Measurements from ENCODE around the gene SLC16A13. TPM values are rescaled to one million over a fixed set of nuclear protein-coding genes. Genes with fewer than 3 reads are reported as not detected.

SLC16A13 gene
- total RNA-seq, 1 experiment from 2014 or later, result 7.5 TPM

- Mint-ChIP-seq H3K36me3 (ENCODE audit: insufficient read depth, unreplicated experiment) (no peaks in the 10 kb centered on the region), H3K4me3 (ENCODE audit: unreplicated experiment) (no peak overlapping the region), H3K27me3 (ENCODE audit: insufficient read depth, unreplicated experiment) (no peaks in the 10 kb centered on the region), H3K9me3 (ENCODE audit: unreplicated experiment) (no peaks in the 10 kb centered on the region), H3K27ac (ENCODE audit: low read depth, unreplicated experiment) (peak overlapping the region; percentile 25), H3K4me1 (ENCODE audit: insufficient read depth, unreplicated experiment) (peaks cover 25% of the 10 kb centered on the region)
- no TSS peak for BruUV-seq (replicated peaks)
- ChIA-PET CTCF (interaction anchor here (0.6 to 2.6 kb wide), 4 partner anchors 13 to 77 kb away, joined by 3 to 22 read pairs (median 8); no protein-coding TSS in a partner anchor), POLR2A (no interaction called here)
- TF ChIP-seq CTCF (IDR thresholded peaks at IDR 0.05; ENCODE audit: unreplicated experiment), result no peak
- intact Hi-C loops (cut with micrococcal nuclease), result no loop called here
- DNase-seq (ENCODE audit: unreplicated experiment), result peak; percentile 32
Measured at GRCh38 chr17:7058831-7059447, 23.1 kb downstream of the SLC16A13 start.

- peak; percentile 90 for DNase-seq (ENCODE audit: unreplicated experiment)
- Mint-ChIP-seq H3K27me3 (ENCODE audit: insufficient read depth, unreplicated experiment) (no peaks in the 10 kb centered on the region), H3K9me3 (ENCODE audit: unreplicated experiment) (no peaks in the 10 kb centered on the region), H3K4me3 (ENCODE audit: unreplicated experiment) (peak overlapping the region; percentile 61), H3K27ac (ENCODE audit: low read depth, unreplicated experiment) (peak overlapping the region; percentile 92), H3K36me3 (ENCODE audit: insufficient read depth, unreplicated experiment) (no peaks in the 10 kb centered on the region), H3K4me1 (ENCODE audit: insufficient read depth, unreplicated experiment) (peaks cover 28% of the 10 kb centered on the region)
- BruUV-seq (replicated peaks), result no TSS peak
- CTCF ChIA-PET, result interaction anchor here (0.7 to 2.5 kb wide), 4 partner anchors 15 to 149 kb away, joined by 3 to 22 read pairs (median 3); no protein-coding TSS in a partner anchor
- TF ChIP-seq CTCF (IDR thresholded peaks at IDR 0.05; ENCODE audit: unreplicated experiment), result no peak
- POLR2A ChIA-PET, result interaction anchor here (0.7 to 1.8 kb wide), 2 partner anchors 9 to 24 kb away, joined by 3 to 7 read pairs; partner anchors contain the start of gene SLC16A13
- intact Hi-C loops (cut with micrococcal nuclease), result no loop called here
Measured at GRCh38 chr17:7060165-7060891, 24.5 kb downstream of the SLC16A13 start.

- DNase-seq (ENCODE audit: unreplicated experiment), result no peak
- TF ChIP-seq CTCF (IDR thresholded peaks at IDR 0.05; ENCODE audit: unreplicated experiment), result no peak
- ChIA-PET POLR2A (interaction anchor here (0.7 to 1.0 kb wide), 2 partner anchors 19 to 234 kb away, joined by 3 read pairs; no protein-coding TSS in a partner anchor), CTCF (interaction anchor here (2.1 to 2.3 kb wide), 2 partner anchors 11 to 73 kb away, joined by 8 to 14 read pairs; no protein-coding TSS in a partner anchor)
- H3K27me3 Mint-ChIP-seq (ENCODE audit: insufficient read depth, unreplicated experiment), result no peaks in the 10 kb centered on the region
- H3K9me3 Mint-ChIP-seq (ENCODE audit: unreplicated experiment), result peaks cover 7% of the 10 kb centered on the region
- H3K27ac Mint-ChIP-seq (ENCODE audit: low read depth, unreplicated experiment), result no peak overlapping the region
- intact Hi-C loops (cut with micrococcal nuclease), result no loop called here
- H3K4me1 Mint-ChIP-seq (ENCODE audit: insufficient read depth, unreplicated experiment), result peaks cover 27% of the 10 kb centered on the region
- BruUV-seq (replicated peaks), result no TSS peak
- H3K36me3 Mint-ChIP-seq (ENCODE audit: insufficient read depth, unreplicated experiment), result peaks cover 6% of the 10 kb centered on the region
- no peak overlapping the region for H3K4me3 Mint-ChIP-seq (ENCODE audit: unreplicated experiment)
Measured at GRCh38 chr17:7063518-7064094, 27.8 kb downstream of the SLC16A13 start.

GRCh38 chr17:7064261-7064660, 28.4 kb downstream of the SLC16A13 start:
- CTCF ChIA-PET, result interaction anchor here (2.1 kb wide), 1 partner anchor 73 kb away, joined by 8 read pairs; no protein-coding TSS in a partner anchor

More at GRCh38 chr17:7064261-7064660, 28.4 kb downstream of the SLC16A13 start:
- Mint-ChIP-seq H3K9me3 (ENCODE audit: unreplicated experiment) (peaks cover 14% of the 10 kb centered on the region), H3K27ac (ENCODE audit: low read depth, unreplicated experiment) (no peak overlapping the region), H3K27me3 (ENCODE audit: insufficient read depth, unreplicated experiment) (no peaks in the 10 kb centered on the region), H3K4me1 (ENCODE audit: insufficient read depth, unreplicated experiment) (peaks cover 20% of the 10 kb centered on the region), H3K36me3 (ENCODE audit: insufficient read depth, unreplicated experiment) (peaks cover 6% of the 10 kb centered on the region), H3K4me3 (ENCODE audit: unreplicated experiment) (no peak overlapping the region)
- DNase-seq (ENCODE audit: unreplicated experiment), result no peak
- intact Hi-C loops (cut with micrococcal nuclease), result no loop called here
- POLR2A ChIA-PET, result interaction anchor here (0.7 kb wide), 1 partner anchor 234 kb away, joined by 3 read pairs; no protein-coding TSS in a partner anchor
- TF ChIP-seq CTCF (IDR thresholded peaks at IDR 0.05; ENCODE audit: unreplicated experiment), result no peak
- BruUV-seq (replicated peaks), result no TSS peak
